Stimulated activated CD8-positive, alpha-beta memory T cell treated with anti-CD3 and anti-CD28 coated beads, Interleukin-15, amount 100 ng/mL, for 1 hour (primary cell): ENCODE results near the gene FFAR1.
"Not testable (repeated sequence)": the region's sequence is repeated elsewhere in the genome, so short reads cannot be mapped to it uniquely, and the experiment has no call there.

Experiments
- DNase-seq: peaks from one replicate; pipeline ENCODE4 v3.0.0-alpha.2; 2020; ENCODE audit warnings: low read depth

The FFAR1 gene

DNA sequence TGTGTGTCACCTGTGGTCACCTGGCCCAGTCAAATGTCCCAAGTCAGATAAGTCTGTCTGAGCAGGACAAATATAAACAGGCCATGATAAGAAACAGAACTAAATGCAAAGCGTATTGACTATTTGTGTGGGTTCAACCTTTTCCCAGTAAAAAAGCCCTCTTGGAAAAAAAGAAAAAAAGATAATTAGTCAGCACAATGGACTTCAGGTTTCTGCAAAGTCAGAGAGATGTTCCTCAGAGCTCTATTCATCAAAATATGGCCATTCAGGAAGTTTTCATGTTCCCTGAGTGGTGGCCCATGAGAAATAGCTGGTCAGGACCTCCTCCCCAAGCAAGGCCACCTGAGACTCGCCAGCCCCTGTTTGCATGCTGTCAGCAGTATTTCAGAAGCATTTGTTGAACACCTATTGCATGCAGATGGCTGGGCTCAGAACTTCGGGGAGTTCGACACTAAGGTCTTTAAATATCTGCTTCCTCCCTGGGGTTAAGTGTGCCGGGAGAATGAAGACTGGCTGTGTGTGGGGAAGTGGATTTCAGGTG, 13.2 kb downstream of the FFAR1 start:
- no peak for DNase-seq

DNA sequence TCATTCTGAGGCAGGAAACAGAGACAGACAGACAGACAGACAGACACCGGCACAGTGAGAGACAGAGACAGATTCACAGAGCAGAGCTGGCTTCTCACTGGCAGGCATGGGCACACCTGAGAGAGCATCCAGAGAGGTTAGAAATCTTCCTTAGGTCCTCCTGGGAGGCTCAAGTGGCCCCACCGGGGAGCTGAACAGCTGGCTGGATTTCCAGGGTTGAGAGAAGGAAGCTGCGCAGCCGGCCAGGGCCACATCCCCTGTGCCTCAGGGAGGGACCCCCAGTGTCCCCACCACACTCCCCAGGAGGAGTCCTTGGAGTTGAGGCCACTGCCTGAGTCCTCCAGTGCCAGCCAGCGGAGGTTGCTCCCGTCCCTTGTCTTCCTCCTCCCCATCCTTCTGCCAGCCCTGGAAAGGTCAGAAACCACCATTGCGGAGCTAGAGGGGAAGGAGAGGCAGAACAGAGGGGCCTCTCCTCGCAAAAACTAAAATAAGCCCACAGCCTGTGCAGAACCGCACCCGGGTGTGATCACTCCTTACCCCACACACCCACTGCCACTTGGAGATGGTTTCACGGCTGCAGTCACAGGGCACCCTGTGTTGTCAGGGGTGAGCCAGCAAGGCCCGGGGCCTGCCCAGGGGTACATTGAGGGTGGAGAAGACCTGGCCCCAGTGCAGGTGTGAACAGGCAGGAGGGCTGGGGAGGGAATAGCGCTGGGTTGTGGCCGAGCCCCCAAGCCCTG, 14.7 kb downstream of the FFAR1 start:
- no peak for DNase-seq

DNA sequence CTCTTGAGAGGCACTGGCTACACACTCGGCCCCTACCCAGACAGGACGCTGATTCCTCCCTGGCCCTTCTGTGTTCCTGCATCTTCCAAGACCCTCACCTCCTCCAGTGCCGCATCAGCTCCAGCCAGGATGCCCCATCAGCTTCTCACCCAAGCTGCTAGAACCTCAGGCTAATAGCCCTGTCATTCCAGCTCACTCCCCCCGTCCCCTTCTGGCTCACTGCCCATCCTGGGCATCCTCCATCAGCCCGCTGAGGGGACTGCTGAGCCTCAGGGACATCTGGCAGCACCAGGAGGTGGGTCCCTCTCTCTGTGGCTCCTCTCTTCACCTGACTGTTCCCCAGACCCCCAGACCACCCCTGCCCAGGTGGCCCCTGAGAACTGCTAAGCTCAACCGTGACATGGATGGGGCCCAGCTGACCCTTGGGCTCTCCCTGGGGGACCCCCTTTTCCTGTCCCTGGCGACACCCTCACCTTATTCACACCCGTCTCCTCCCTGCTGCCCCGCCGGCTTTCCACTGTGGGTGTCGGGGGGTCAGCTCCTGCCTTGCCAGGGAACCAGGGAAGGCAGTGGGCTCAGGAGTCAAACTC, 15.4 kb downstream of the FFAR1 start:
- no peak for DNase-seq

DNA sequence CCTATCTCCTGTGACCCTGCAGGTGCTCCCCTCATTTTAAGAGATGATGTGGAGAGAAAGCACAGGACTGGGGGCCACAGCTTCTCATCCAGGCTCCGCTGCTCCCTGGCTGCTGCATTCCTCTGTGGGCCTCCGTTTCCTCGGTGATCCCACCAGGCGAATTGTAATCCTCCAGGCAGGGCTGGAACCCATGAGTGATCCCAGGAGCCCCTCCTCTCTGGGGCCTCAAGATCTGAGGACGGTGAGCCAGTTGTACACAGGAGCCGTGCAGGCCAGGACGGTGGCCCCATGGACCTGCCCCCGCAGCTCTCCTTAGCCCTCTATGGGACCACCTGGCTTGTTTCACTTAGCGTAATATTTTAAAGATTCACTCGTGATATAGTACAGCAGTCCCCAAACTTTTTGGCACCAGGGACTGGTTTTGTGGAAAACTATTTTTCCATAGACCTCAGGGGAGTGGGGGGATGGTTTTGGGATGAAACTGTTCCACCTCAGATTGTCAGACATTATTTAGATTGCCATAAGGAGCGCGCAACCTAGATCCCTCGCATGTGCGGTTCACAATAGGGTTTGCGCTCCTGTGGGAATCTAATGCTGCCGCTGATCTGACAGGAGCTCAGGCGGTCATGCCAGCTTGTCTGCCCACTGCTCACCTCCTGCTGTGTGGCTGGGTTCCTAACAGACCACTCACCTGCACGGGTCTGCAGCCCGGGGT, 16.2 kb downstream of the FFAR1 start:
- DNase-seq = no peak

DNA sequence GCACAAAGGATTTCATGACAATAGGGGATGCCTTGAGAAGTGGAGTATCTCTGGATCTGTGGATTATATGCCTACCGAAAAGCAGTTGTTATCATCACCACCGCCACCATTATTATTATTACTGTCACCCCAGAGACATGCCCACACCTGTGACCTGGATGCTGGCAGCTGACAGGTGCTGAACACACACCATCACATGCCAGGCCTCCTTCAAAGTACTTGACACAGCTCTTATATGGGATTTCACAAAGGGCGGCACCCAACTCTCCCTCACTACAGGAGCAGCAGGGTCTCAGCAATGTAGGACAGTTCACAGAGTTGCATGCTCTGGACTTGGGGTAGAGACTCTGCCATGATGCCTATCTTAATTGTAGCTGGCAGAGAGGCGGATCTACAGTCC, 17.6 kb downstream of the FFAR1 start:
- DNase-seq = no peak

DNA sequence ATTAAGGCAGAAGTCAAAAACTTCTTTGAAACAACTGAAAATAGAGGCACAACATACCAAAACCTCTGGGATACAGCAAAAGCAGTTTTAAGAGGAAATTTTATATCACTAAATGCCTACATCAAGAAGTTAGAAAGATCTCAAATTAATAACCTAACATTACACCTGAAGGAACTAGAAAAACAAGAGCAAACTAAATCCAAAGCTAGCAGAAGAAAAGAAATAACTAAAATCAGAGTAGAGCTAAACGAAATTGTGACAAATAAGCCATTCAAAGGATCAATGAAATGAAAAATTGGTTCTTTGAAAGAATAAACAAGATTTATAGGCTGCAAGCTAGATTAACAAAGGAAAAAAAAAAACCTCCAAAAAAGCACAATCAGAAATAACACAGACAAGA, 20.7 kb downstream of the FFAR1 start:
- DNase-seq = no peak

DNA sequence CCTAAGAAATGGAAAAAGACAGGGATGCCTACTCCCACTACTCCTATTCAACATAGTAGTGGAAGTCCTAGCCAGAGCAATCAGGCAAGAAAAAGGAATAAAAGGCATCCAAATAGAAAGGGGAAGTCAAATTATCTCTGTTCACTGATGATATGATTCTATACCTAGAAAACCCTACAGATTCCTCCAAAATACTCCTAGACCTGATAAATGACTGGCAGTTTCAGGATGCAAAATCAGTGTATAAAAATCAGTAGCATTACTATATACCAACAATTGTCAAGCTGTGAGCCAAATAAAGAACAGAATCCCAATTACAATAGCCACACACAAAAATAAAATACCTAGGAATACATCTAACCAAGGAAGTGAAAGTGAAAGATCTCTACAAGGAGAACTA, 21.8 kb downstream of the FFAR1 start:
- DNase-seq = no peak

DNA sequence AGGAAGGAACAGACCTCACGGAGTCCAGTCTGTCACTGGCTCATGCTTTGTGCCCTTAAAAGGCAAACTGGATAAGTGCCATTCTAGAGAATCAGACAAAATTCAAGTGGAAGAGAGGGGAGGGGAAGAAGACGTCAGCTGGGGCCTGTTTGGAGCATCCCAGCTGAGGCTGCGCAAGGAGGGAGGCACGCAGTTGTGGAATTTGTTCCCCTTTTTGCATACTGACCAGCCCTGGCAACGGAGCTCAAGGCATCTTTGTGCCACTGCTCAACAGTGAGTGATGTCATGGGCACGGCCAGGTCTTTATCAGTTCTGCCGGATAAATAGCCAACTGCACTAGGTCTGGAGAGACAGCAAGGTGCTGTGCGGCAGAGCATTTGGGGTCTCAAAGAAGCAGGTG, 23.0 kb downstream of the FFAR1 start, which contains the start of gene GPR42:
GPR42 (plus strand) TSS at position 347 of the 400 bp plus-strand sequence. CDS start 292 bp downstream, outside the sequence.
- no peak for DNase-seq

DNA sequence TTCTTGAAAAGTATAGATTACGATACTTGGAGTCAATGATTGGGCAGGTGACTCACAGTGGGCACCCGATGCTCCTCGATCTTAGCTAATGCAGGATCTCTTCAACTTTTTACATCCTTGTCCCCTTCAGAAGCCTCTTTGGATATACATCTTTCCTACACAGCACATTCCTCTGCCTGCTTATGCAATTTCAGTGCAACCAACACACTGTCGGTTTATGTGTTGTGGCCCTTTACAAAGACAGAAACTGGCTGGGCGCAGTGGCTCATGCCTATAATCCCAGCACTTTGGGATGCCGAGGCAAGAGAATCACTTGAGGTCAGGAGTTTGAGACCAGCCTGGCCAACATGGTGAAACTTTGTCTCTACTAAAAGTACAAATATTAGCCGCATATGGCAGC, 25.8 kb downstream of the FFAR1 start:
- no peak for DNase-seq

DNA sequence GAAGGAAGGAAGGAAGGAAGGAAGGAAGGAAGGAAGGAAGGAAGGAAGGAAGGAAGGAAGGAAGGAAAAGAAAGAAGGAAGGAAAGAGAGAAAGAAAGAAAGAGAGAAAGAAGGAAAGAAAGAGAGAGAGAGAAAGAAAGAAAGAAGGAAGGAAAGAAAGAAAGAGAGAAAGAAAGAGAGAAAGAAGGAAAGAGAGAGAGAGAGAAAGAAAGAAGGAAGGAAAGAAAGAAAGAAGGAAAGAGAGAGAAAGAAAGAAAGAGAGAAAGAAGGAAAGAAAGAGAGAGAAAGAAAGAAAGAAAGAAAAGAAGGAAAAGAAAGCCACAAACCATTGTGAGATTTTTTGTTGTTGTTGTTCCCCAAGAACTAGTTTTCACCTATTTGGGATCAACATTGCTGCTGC, 26.3 kb downstream of the FFAR1 start:
- DNase-seq = not testable (repeated sequence)

DNA sequence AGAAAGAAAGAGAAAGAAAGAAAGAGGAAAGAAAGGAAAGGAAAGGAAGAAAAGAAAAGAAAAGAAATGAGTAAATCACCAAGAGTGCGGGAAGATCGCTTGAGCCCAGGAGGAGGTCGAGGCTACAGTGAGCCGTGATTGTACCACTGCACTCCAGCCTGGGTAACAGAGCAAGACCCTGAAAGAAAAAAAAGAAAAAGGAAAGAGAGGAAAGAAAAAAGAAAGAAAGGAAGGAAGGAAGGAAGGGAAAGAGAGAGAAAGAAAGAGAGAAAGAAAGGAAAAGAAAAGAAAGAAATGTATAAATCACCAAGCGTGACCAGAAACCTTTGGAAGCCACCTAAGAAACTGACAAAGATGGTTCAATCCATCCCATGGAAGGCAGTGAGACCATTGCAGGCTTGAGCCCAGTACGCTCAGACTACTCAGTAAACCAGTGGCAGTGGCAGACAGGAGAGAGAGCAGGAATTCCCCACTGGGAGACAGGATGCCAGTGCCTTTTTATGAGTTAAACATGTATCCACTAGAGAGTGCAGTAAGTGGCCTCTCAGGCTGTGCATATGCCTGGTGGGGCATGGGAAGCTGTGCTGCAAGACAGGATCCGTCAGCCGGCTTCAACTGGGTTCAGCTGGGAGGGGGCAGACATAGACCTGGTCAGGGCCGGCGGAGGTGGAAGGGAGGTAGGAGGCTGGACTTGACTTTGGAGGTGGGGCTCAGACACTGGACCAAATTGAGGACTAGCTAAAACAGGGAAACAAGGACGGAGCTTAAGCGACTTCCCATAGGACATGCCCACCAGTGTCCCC, 28.0 kb downstream of the FFAR1 start:
- DNase-seq = no peak

DNA sequence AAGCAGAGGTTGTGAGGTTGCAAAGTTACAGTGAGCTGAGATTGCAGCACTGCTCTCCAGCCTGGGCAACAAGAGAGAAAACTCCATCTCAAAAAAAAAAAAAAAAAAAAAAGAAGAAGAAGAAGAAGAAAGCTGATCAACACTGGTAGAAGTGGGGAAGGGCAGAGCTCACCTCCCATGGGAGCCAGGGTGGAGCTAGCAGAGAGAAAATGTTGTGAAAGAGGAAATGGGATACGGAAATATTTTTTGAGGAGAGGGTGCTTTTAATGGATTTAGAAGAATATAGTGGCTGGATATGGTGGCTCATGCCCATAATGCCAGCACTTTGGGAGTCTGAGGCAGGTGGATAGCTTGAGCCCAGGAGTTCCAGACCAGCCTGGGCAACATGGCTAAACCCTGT, 30.0 kb downstream of the FFAR1 start:
- DNase-seq = no peak

DNA sequence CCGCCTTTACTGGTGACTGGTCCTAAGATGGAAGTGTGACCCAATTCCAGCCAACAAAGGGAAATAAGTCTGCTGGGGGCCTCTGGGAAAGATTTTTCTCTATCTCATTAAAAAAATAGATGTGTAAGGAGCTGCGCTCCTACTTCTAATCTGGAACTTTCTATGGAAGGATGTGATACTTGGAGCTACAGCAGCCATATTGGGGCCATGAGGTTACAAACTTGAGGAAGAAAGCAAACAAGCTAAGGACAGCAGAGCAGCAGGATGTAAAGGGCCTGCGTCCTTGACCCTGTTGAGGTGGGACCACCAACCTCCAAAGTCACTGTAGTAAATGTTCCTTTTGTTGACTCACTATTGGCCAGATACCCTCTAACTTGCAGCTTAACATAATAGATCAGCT, 30.7 kb downstream of the FFAR1 start:
- DNase-seq = no peak

DNA sequence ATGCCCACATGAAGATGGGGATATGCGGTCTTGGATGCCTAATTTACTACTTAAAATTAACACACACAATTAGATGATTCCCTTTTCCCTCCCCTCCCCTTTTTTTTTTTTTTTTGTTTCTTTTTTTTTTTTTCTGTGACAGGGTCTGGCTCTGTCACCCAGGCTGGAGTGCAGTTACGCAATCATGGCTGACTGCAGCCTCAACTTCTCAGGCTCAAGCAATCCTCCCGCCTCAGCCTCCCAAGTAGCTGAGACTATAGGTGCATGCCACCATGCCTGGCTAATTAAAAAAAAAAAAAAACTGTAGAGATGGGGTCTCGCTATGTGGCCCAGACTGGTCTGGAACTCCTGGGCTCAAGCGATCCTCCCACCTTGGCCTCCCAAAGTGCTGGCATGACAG, 31.8 kb downstream of the FFAR1 start:
- not testable (repeated sequence) for DNase-seq

DNA sequence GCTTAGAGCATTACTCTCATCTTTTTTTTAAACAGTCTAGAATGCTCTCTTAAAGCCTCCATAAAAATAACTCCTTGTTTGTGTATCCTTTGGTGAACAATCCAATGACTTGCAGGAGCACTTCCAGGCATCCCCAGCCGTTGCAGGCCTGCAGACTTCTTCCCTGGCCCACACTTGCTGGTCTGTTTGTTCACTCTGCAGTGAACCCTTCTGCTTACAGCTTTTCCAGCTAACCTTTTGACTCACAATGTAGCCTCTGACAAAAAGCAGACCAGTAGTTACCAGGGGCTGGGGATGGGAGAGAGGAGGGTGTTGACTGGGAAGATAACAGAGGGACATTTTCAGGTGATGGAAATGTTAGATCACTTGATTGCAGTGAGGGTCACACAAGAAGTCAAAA, 32.3 kb downstream of the FFAR1 start:
- DNase-seq = no peak

DNA sequence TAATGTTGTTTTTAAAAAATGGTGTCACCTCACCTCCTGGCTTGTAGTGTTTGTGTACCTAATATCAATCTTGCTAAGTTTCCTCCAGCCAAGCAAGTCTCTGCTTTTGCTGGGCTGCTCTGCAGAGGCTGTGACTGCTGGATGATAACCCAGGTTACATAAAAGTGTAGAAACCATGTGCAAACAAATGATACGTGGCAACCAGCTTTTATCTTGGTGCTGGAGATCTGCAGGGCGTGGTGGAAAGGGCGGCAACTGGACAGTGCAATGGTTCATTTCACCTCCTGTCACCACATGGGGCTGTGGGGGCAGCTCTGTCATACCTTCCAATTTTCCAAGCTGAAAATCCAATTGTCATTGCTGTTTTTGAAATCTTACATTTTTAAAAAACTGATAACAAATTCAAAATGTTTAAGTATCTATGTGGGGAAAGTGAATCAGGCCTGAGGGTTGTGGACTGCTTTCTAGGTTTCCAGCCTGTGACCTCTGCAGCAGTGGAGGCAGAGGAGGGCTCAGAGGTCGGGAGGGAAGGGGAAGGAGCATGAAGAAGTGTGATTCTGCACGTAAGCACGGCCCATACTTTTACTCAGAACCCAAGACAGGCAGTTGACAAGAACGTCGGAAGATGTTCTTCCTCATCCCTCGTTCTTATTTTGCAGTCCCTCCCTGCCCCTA, 32.9 kb downstream of the FFAR1 start:
- no peak for DNase-seq

DNA sequence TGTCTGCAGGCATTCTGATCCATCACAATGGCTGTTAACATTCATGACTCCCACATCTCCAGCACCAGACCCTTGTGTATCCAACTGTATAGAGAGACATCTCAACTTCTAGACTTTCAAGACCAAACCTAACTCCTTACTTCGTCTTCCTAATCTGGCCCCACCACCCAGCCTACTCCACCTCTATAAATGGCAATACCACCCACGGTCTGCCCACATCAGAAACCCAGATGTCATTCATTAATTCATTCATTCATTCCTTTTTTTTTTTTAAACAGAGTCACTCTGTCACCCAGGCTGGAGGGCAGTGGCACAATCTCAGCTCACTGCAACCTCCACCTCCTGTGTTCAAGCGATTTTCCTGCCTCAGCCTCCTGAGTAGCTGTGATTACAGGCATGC, 33.6 kb downstream of the FFAR1 start:
- DNase-seq = no peak

DNA sequence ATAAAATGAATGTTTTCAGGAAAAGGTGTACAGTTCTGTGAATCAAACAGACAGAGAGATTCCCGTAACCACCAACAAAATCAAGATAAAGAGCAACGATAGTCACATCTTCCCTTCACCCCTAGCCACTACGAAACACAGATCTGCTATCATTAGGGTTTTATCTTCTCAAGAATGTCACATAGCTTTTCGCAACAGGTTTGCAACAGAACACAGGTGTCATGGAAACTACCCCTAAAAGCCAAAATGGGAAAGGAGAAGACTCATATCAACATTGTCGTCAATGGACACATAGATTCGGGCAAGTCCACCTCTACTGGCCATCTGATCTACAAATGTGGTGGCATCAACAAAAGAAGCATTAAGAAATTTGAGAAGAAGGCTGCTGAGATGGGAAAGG, 34.2 kb downstream of the FFAR1 start:
- no peak for DNase-seq

DNA sequence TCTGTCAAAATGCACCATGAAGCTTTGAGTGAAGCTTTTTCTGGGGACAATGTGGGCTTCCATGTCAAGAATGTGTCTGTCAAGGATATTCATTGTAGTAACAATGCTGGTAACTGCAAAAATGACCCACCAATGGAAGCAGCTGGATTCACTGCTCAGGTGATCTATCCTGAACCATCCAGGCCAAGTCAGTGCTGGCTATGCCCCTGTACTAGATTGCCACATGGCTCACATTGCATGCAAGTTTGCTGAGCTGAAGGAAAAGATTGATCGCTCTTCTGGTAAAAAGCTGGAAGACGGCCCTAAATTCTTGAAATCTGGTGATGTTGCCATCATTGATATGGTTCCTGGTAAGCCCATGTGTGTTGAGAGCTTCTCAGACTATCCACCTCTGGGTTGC, 35.8 kb downstream of the FFAR1 start:
- no peak for DNase-seq

DNA sequence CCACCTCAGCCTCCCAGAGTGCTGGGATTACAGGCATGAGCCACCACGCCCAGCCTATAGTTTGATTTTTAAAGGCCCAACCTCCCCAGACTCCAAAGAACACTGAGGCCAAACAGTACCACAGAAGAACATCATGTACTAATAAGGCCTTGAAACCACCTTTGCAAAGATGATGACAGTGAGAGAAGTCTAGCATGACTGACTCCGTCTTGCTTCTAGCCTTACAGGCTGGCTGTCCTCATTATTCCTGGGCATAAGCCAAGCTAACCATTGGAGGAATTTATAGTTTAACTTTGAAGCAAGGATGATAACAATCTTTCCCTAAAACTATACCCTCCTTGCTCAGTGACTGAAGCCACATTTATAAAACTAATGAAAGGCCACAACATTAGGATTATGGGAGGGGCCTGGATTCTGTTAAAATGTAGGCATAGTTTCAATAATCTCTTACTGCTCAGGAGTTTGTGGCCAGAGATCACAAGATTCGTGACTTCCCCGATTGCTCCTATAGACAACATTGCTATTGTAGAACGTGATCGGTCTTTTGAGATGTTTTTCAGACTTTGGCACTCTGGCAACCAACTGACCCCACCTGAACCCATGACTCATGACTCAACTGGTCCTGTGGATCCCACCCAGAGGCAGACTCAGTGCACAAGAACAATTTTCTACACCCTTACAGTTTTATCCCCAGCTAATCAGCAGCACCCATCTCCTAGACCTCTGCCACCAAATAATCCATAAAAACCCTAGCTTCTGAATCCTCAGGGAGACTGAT, 40.8 kb downstream of the FFAR1 start:
- no peak for DNase-seq
